ENCODE results near the gene CAVIN2.
"Not testable (repeated sequence)": the region's sequence is repeated elsewhere in the genome, so short reads cannot be mapped to it uniquely, and the experiment has no call there.

Gene CAVIN2

GRCh38 chr2:191799526-191799925 is 47.4 kb downstream of the CAVIN2 start:
- no peak for FAIRE-seq

- FAIRE-seq: no peak
Observed at GRCh38 chr2:191797942-191798876, 48.7 kb downstream of the CAVIN2 start.

DNA sequence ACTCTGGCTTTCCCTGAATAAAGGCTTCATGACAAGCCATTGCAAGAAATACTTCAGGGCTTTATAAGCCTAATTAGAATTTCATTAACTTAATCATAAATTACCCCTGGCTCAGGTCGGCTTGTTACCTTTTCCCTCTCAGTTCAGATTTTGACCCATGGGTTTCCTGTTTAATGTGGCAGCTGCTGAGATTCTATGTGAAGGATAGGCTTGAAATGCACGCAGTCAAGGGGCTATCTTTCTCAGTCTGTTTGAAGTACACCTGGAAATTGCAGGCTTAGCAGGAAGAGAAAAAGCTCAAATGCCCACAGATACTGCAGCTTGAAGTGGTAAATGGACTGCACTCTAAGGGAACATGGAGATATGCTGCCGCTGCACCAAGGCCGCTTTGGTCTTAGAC is 49.4 kb downstream of the CAVIN2 start:
- FAIRE-seq: no peak

- FAIRE-seq: no peak
Observed at GRCh38 chr2:191795715-191796114, 51.2 kb downstream of the CAVIN2 start.

- FAIRE-seq: no peak
Observed at GRCh38 chr2:191791953-191792560, 54.8 kb downstream of the CAVIN2 start.

- no peak for FAIRE-seq
Observed at GRCh38 chr2:191790737-191791136, 56.2 kb downstream of the CAVIN2 start.

- no peak for FAIRE-seq
Observed at GRCh38 chr2:191789796-191790195, 57.1 kb downstream of the CAVIN2 start.

- no peak for FAIRE-seq
Observed at GRCh38 chr2:191786694-191787093, 60.2 kb downstream of the CAVIN2 start.

DNA sequence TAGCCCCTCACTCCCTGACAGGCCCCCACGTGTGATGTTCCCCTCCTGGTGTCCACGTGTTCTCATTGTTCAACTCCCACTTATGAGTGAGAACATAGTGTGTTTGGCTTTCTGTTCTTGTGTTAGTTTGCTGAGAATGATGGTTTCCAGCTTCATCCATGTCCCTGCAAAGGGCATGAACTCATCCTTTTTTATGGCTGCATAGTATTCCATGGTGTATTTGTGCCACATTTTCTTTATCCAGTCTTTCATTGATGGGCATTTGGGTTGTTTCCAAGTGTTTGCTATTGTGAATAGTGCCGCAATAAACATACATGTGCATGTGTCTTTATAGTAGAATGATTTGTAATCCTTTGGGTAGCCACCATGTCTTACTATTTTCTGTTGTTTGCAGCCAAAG is 61.2 kb downstream of the CAVIN2 start:
- not testable (repeated sequence) for FAIRE-seq

Measured in colon (tissue), 2 donors.